Choroid plexus epithelial cell (primary cell): ENCODE data around the gene BLOC1S5.
"Not testable (repeated sequence)": the region's sequence is repeated elsewhere in the genome, so short reads cannot be mapped to it uniquely, and the experiment has no call there.

ENCODE experiments used
- DNase-seq: peaks from one replicate; pipeline ENCODE4 v3.0.0-alpha.2; 2010; ENCODE audit warnings: low read depth
- H3K4me3 ChIP-seq: 2 replicates; pipeline ENCODE4 v1.5.1; 2011; ENCODE audit warnings: low read depth, mild to moderate bottlenecking, control low read depth, low read length, moderate library complexity
- CTCF ChIP-seq: conservative IDR thresholded peaks from 2 replicates; pipeline ENCODE4 v1.5.1; 2011; ENCODE audit warnings: low read depth, mild to moderate bottlenecking, control low read depth, inconsistent platforms, low read length, moderate library complexity

Gene BLOC1S5

GRCh38 chr6:8061736-8062135 is 2.5 kb downstream of the BLOC1S5 start:
- H3K4me3 ChIP-seq = no peak overlapping the region
- no peak for DNase-seq
- TF ChIP-seq CTCF = no peak

GRCh38 chr6:8060346-8060745 is 3.8 kb downstream of the BLOC1S5 start:
- no peak overlapping the region for H3K4me3 ChIP-seq
- DNase-seq = no peak
- TF ChIP-seq CTCF = no peak

GRCh38 chr6:8059129-8059528 is 5.1 kb downstream of the BLOC1S5 start:
- peak; percentile 45 for TF ChIP-seq CTCF
- H3K4me3 ChIP-seq = no peak overlapping the region
- peak; percentile 77 for DNase-seq

- H3K4me3 ChIP-seq = no peak overlapping the region
- no peak for TF ChIP-seq CTCF
- no peak for DNase-seq
These were observed 6.4 kb downstream of the BLOC1S5 start for GRCh38 chr6:8057793-8058192.

- DNase-seq = peak; percentile 58
- no peak for TF ChIP-seq CTCF
- H3K4me3 ChIP-seq = no peak overlapping the region
These were observed 6.9 kb downstream of the BLOC1S5 start for GRCh38 chr6:8057263-8057662.

- no peak for TF ChIP-seq CTCF
- DNase-seq = no peak
- no peak overlapping the region for H3K4me3 ChIP-seq
These were observed 9.9 kb downstream of the BLOC1S5 start for GRCh38 chr6:8054276-8054675.

- peak; percentile 72 for DNase-seq
- no peak overlapping the region for H3K4me3 ChIP-seq
- TF ChIP-seq CTCF = no peak
These were observed 16.5 kb downstream of the BLOC1S5 start for GRCh38 chr6:8047541-8048292.

GRCh38 chr6:8045769-8046168 is 18.4 kb downstream of the BLOC1S5 start:
- H3K4me3 ChIP-seq, DNase-seq: not testable (repeated sequence)
